SK-N-SH (cell line): Measurements from ENCODE around the gene TMED8. TPM values are rescaled to one million over a fixed set of nuclear protein-coding genes. Genes with fewer than 3 reads are reported as not detected.

Experiments
- CTCF ChIA-PET: fragments of 300-600, 350-600 bp; formaldehyde crosslinking; extraction: SDS; loops from one replicate; lab custom pipeline; 2021; lab: Yijun Ruan, JAX
- POLR2A ChIA-PET: fragments of 350-600 bp; sonication (Branson Sonifier 250); formaldehyde crosslinking; extraction: SDS; loops from one replicate; lab custom pipeline; 2020; ENCODE audit warnings: antibody characterized with exemption, inconsistent platforms; lab: Yijun Ruan, JAX
- DNase-seq: peaks from one replicate; pipeline ENCODE4 v3.0.0; 2012
- H2AFZ ChIP-seq: fragments of 200-600 bp; sonication (generic); 2 replicates; pipeline ENCODE4 v1.8.1; 2016; ENCODE audit warnings: antibody characterized with exemption, mild to moderate bottlenecking, low read depth
- H3F3A ChIP-seq: fragments of 200-600 bp; sonication (generic); replicated peaks from 2 replicates; pipeline ENCODE3; 2016; ENCODE audit warnings: antibody characterized with exemption, mild to moderate bottlenecking; ENCODE audit not compliant: insufficient read depth
- H3K27ac ChIP-seq, 2 experiments: fragments of 200-500 bp in 1 of 2; fragments of 200-600 bp in 1 of 2; sonication (Bioruptor generic) in 1 of 2; sonication (generic), shearing (Covaris generic) in 1 of 2; 2 replicates each; pipeline versions ENCODE4 v1.5.1 to v1.6.1; 2014 to 2016; ENCODE audit warnings: low read depth in 2 of 2, inconsistent platforms in 1 of 2, low read length in 1 of 2, mild to moderate bottlenecking in 1 of 2, mixed read lengths in 1 of 2
- H3K27me3 ChIP-seq: fragments of 200-600 bp; sonication (generic), shearing (Covaris generic); 2 replicates; pipeline ENCODE4 v1.6.1; 2016; ENCODE audit warnings: mixed run types; ENCODE audit not compliant: insufficient read depth
- H3K36me3 ChIP-seq, 2 experiments: fragments of 200-500 bp in 1 of 2; fragments of 200-600 bp in 1 of 2; sonication (Bioruptor generic) in 1 of 2; sonication (generic) in 1 of 2; replicated peaks in 1 of 2; 2 replicates each; pipeline versions ENCODE3 to v1.5.1; 2014 to 2016; ENCODE audit warnings: low read length in 1 of 2, mild to moderate bottlenecking in 1 of 2; ENCODE audit not compliant: insufficient read depth in 2 of 2, control insufficient read depth in 1 of 2
- H3K4me1 ChIP-seq, 2 experiments: fragments of 200-500 bp in 1 of 2; fragments of 200-600 bp in 1 of 2; sonication (Bioruptor generic) in 1 of 2; sonication (generic), shearing (Covaris generic) in 1 of 2; 2 replicates each; pipeline versions ENCODE4 v1.5.1 to v1.6.1; 2014 to 2016; ENCODE audit warnings: low read depth in 1 of 2, low read length in 1 of 2, mixed run types in 1 of 2; ENCODE audit not compliant: insufficient read depth in 2 of 2, control insufficient read depth in 1 of 2
- H3K4me2 ChIP-seq: fragments of 200-600 bp; sonication (generic), shearing (Covaris generic); 2 replicates; pipeline ENCODE4 v1.6.1; 2017; ENCODE audit warnings: mixed run types
- H3K4me3 ChIP-seq, 2 experiments: fragments of 200-500 bp in 1 of 2; fragments of 200-600 bp in 1 of 2; sonication (Bioruptor generic) in 1 of 2; sonication (generic), shearing (Covaris generic) in 1 of 2; 2 replicates each; pipeline versions ENCODE4 v1.5.1 to v1.8.1; 2014 to 2016; ENCODE audit warnings: low read depth in 2 of 2, inconsistent platforms in 1 of 2, low read length in 1 of 2, mild to moderate bottlenecking in 1 of 2, mixed read lengths in 1 of 2, moderate library complexity in 1 of 2
- H3K79me2 ChIP-seq: fragments of 200-600 bp; sonication (generic); 2 replicates; pipeline ENCODE4 v1.8.1; 2017; ENCODE audit warnings: mild to moderate bottlenecking; ENCODE audit not compliant: insufficient read depth
- H3K9ac ChIP-seq: fragments of 200-600 bp; sonication (generic); 2 replicates; pipeline ENCODE4 v1.6.1; 2017; ENCODE audit warnings: mixed run types
- H3K9me2 ChIP-seq: fragments of 200-600 bp; sonication (generic); 2 replicates; pipeline ENCODE4 v1.6.1; 2017; ENCODE audit warnings: mixed run types
- H3K9me3 ChIP-seq: fragments of 200-600 bp; sonication (generic); 2 replicates; pipeline ENCODE4 v1.6.1; 2017; ENCODE audit warnings: mixed run types, mild to moderate bottlenecking, moderate library complexity
- H4K20me1 ChIP-seq: fragments of 200-600 bp; sonication (generic); 2 replicates; pipeline ENCODE4 v1.6.1; 2017; ENCODE audit warnings: mild to moderate bottlenecking, mixed run types; ENCODE audit not compliant: insufficient read depth
- ELF1 ChIP-seq: IDR thresholded peaks from 2 replicates; pipeline ENCODE4 v1.4.0; 2012
- FOXM1 ChIP-seq: IDR thresholded peaks from 2 replicates; pipeline ENCODE4 v1.4.0; 2012; ENCODE audit warnings: low read depth, mild to moderate bottlenecking
- IRF3 ChIP-seq: fragments of 150-350 bp; IDR thresholded peaks from 2 replicates; pipeline ENCODE4 v1.6.1; 2016; ENCODE audit warnings: mild to moderate bottlenecking, low read depth, low read length
- MXI1 ChIP-seq: IDR thresholded peaks from 2 replicates; pipeline ENCODE4 v1.6.1; 2012; ENCODE audit warnings: mild to moderate bottlenecking, low read depth, low read length, improper control_type of control experiment
- NFIC ChIP-seq: IDR thresholded peaks from 2 replicates; pipeline ENCODE4 v1.4.0; 2012; ENCODE audit warnings: borderline replicate concordance
- RAD21 ChIP-seq: IDR thresholded peaks from 2 replicates; pipeline ENCODE4 v1.6.1; 2012; ENCODE audit warnings: mild to moderate bottlenecking, low read length
- SIN3A ChIP-seq: IDR thresholded peaks from 2 replicates; pipeline ENCODE4 v1.6.1; 2012; ENCODE audit warnings: low read depth, mild to moderate bottlenecking, low read length, moderate library complexity, borderline replicate concordance
- TAF1 ChIP-seq: IDR thresholded peaks from 2 replicates; pipeline ENCODE4 v1.6.1; 2012; ENCODE audit warnings: low read depth, mild to moderate bottlenecking, low read length, moderate library complexity, borderline replicate concordance
- TCF12 ChIP-seq: IDR thresholded peaks from 2 replicates; pipeline ENCODE4 v1.4.0; 2012
- TEAD4 ChIP-seq: IDR thresholded peaks from 2 replicates; pipeline ENCODE4 v1.4.0; 2012; ENCODE audit warnings: mild to moderate bottlenecking, borderline replicate concordance; ENCODE audit not compliant: insufficient read depth
- USF1 ChIP-seq: IDR thresholded peaks from 2 replicates; pipeline ENCODE4 v1.4.0; 2012; ENCODE audit warnings: low read depth, borderline replicate concordance
- YY1 ChIP-seq: IDR thresholded peaks from 2 replicates; pipeline ENCODE4 v1.4.0; 2012; ENCODE audit warnings: low read depth, mild to moderate bottlenecking
- ZBTB33 ChIP-seq: IDR thresholded peaks from 2 replicates; pipeline ENCODE4 v1.4.0; 2012; ENCODE audit warnings: low read depth, borderline replicate concordance
- WGBS: methylation state at CpG from one replicate; pipeline ENCODE4 v1.1.6; 2017; ENCODE audit warnings: low lambda C conversion rate; 5-methylcytosine and 5-hydroxymethylcytosine counted together
- polyA plus RNA-seq, 3 experiments: library from polyadenylated mRNA; depleted of rRNA; stranded (reverse); fragments of >200 nt; gene quantifications; 2 replicates each; pipeline ENCODE4 v1.2.3, GENCODE V29; 2012

Gene TMED8
- polyA plus RNA-seq, 1 of the 3 experiments (the other 2 are of a cell fraction), result 2.3 TPM

- Histone ChIP-seq H3K36me3 (peaks cover 4 to 34% of the 10 kb centered on the region in 2 experiments), H4K20me1 (no peaks in the 10 kb centered on the region), H3K4me2 (no peak overlapping the region), H3K9ac (no peak overlapping the region), H3K27me3 (no peaks in the 10 kb centered on the region), H3F3A (no peaks in the 10 kb centered on the region), H3K4me3 (no peak overlapping the region), H2AFZ (no peak overlapping the region), H3K4me1 (0 out of 4 replicates have a peak, but pooled peaks cover 0 to 5% of the 10 kb centered on the region in 2 experiments), H3K79me2 (no peaks in the 10 kb centered on the region), H3K9me3 (no peaks in the 10 kb centered on the region), H3K9me2 (no peaks in the 10 kb centered on the region), H3K27ac (no peak overlapping the region)
- DNase-seq, result no peak
- CTCF ChIA-PET, result interaction anchor here (0.8 to 1.0 kb wide), 2 partner anchors 10 to 25 kb away, joined by 3 read pairs; no protein-coding TSS in a partner anchor
- 89% methylated on average over 3 of the region's 3 CpGs for WGBS
- POLR2A ChIA-PET, result no interaction called here
- TF ChIP-seq USF1 (no peak), RAD21 (no peak)
These were observed 32.4 kb downstream of the TMED8 start for GRCh38 chr14:77344377-77344996.

GRCh38 chr14:77343662-77344061, 33.2 kb downstream of the TMED8 start:
- CTCF ChIA-PET, result interaction anchor here (0.8 to 1.0 kb wide), 2 partner anchors 11 to 24 kb away, joined by 3 read pairs; no protein-coding TSS in a partner anchor
- DNase-seq, result no peak
- no peaks in the 10 kb centered on the region for H3K27me3 ChIP-seq
- peaks cover 4 to 36% of the 10 kb centered on the region in 2 experiments for H3K36me3 ChIP-seq
- WGBS, result 92% methylated on average over 2 of the region's 2 CpGs
- no peaks in the 10 kb centered on the region for H4K20me1 ChIP-seq
- no peaks in the 10 kb centered on the region for H3F3A ChIP-seq
- H3K79me2 ChIP-seq, result no peaks in the 10 kb centered on the region
- H3K9me3 ChIP-seq, result no peaks in the 10 kb centered on the region
- H3K4me1 ChIP-seq, result 0 out of 4 replicates have a peak, but pooled peaks cover 0 to 5% of the 10 kb centered on the region in 2 experiments
- H2AFZ ChIP-seq, result no peak overlapping the region
- POLR2A ChIA-PET, result no interaction called here
- H3K4me2 ChIP-seq, result no peak overlapping the region
- no peak overlapping the region for H3K27ac ChIP-seq
- H3K4me3 ChIP-seq, result no peak overlapping the region
- H3K9me2 ChIP-seq, result no peaks in the 10 kb centered on the region
- H3K9ac ChIP-seq, result no peak overlapping the region
- TF ChIP-seq NFIC (no peak), ZBTB33 (no peak), MXI1 (no peak), IRF3 (no peak), TEAD4 (no peak), TCF12 (no peak), FOXM1 (no peak), TAF1 (no peak), ELF1 (no peak), YY1 (no peak), SIN3A (no peak)
